C4-2B (cell line): ENCODE results near the gene MTMR12.
A peak's percentile ranks its signal among the peaks of the same experiment; 100 is the strongest.

Experiments
- H3K27ac ChIP-seq: fragments of 450-650 bp; 2 replicates; pipeline ENCODE4 v1.5.1; 2017
- ZFX ChIP-seq: fragments of 450-650 bp; IDR thresholded peaks from 2 replicates; pipeline ENCODE4 v1.6.1; 2017
- TF ChIP-seq, protein P1 (sequence below): fragments of 450-650 bp; conservative IDR thresholded peaks from 2 replicates; pipeline ENCODE4 v1.5.1; 2017; ENCODE audit warnings: mild to moderate bottlenecking

MTMR12 gene

DNA sequence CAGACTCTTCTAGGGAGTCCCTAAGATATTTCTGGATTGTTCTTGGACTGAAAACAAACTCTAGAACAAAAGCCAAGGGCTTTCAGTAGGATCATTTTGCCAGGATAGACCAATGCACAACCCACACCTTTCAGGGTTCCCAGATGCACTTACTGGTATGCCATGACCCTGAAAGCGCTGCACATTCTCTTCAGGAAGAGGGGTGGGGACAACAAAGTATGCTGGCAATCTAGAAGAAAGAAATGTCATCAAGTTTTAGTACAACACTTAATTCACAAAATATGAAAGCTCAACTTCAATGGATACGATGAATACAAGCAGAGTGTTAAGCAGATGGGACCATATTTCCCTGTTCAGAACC is 57.2 kb downstream of the MTMR12 start:
- H3K27ac ChIP-seq, result peak overlapping the region; percentile 20; the same call in 1 of the 2 replicates
- no peak for TF ChIP-seq ZFX
- TF ChIP-seq, protein P1, sequence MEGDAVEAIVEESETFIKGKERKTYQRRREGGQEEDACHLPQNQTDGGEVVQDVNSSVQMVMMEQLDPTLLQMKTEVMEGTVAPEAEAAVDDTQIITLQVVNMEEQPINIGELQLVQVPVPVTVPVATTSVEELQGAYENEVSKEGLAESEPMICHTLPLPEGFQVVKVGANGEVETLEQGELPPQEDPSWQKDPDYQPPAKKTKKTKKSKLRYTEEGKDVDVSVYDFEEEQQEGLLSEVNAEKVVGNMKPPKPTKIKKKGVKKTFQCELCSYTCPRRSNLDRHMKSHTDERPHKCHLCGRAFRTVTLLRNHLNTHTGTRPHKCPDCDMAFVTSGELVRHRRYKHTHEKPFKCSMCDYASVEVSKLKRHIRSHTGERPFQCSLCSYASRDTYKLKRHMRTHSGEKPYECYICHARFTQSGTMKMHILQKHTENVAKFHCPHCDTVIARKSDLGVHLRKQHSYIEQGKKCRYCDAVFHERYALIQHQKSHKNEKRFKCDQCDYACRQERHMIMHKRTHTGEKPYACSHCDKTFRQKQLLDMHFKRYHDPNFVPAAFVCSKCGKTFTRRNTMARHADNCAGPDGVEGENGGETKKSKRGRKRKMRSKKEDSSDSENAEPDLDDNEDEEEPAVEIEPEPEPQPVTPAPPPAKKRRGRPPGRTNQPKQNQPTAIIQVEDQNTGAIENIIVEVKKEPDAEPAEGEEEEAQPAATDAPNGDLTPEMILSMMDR, result no peak

DNA sequence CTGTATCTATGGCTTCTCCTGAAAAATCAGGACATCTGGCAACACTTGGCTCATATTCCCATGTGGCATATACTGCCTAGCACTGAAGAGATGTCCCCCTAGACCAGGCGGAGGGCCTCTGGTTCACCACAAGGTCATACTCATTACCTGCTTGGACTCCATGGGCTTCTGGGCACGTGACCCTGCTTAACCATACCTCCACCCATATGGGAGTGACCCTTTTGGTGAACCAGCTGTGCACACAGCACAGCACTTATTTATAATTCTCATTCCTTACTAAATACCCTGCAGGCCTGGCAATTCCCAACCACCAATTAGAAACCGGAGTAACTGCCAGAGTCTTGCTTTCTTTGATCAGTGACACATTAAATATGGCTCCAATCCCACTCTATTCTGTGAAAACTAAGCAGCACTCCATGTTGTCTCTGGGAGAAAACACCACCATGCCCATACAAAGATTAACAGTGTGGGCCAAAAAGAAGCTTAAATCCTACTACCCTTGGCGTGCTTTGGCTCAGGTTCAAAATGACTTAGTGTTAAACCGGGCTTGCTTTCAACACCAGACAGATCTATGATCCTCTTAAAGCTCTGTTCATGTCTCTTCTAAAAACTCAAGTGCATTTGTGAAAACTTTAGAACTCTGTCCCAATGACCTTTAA is 57.7 kb downstream of the MTMR12 start:
- TF ChIP-seq, protein P1, result no peak
- TF ChIP-seq ZFX, result no peak
- H3K27ac ChIP-seq, result peak overlapping the region; percentile 20

DNA sequence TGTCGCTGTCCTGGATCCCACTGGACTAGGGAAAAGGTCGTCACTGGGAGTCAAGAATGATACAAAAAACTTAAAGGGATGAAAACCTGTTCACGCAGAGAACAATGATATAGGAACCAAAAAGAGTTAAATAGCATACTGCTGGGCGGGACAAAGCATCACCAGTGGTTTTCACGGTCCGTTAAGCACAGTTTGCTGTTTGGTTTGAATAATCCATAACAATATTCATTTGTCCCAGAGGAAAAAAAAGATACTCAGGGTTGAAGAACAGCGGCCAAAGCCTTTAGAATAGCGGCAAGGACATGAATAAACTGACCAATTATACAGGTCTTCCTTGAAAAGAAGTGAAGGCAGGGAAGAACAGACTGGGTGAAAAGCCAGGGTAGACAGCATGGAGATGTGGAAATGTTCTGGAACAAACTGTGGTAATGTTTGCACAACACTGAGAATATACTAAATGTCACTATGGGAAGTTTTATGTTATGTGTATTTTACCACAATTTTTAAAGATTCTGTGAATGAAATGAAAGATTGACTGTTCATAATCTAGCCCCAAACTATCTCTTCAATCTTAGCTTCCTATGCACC is 60.8 kb downstream of the MTMR12 start:
- H3K27ac ChIP-seq, result peak overlapping the region; percentile 96; the same call in 1 of the 2 replicates
- no peak for TF ChIP-seq ZFX
- TF ChIP-seq, protein P1, result no peak

DNA sequence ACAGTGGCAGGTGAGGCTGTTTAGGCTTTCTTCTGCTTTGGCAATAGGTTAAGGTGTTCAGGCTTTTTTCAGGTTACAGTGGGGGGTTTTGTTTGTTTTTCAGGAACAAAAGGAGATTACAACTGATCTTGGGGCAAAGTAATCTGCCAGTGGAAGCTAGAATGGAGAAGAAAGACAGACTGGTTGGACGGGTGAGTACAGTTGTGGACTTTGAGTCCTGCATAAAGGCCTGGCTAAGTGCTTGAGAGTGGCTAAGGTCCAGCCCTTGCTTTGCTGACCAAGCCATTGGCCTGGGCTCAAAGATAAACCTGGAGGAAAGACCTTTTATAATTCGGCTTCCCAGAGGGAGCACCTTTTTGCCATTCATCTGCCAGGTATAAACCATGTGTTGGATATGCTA is 63.1 kb downstream of the MTMR12 start:
- peak overlapping the region; percentile 96 for H3K27ac ChIP-seq

DNA sequence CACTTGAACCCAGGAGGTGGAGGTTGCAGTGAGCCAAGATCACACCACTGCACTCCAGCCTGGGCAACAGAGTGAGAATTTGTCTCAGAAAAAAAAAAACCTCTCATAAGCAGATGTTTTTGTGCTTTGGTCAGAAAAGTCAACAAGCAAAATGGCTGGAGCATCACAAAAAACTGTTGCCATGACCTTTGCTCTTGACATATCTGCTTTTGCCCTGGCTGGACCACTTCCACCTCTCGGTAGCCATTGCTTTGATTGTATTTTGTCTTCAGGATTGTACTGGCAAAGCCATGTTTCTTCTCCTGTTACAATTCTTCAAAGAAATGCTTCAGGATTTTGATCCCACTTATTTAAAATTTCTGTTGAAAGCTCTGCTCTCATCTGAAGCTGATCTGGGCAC is 67.0 kb downstream of the MTMR12 start:
- H3K27ac ChIP-seq, result no peak overlapping the region
- no peak for TF ChIP-seq ZFX
- TF ChIP-seq, protein P1, result no peak

More for the DNA sequence above, 63.1 kb downstream of the MTMR12 start:
- TF ChIP-seq, protein P1, result no peak
- TF ChIP-seq ZFX, result no peak

DNA sequence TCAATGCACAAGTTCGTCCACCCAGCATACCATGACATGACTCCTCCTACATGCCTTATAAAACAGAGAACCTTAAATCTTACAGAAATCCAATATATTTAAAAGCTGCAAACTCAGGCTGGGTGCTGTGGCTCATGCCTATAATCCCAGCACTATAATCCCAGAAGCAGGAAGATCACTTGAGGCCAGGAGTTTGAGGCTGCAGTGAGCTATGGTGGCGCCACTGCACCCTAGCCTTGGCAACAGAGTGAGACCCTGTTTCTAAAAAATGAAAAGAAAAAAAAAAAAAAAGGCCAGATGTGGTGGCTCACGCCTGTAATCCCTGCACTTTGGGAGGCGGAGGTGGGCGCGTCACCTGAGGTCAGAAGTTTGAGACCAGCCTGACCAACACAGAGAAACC is 68.7 kb downstream of the MTMR12 start:
- TF ChIP-seq, protein P1, result no peak
- TF ChIP-seq ZFX, result no peak
- no peak overlapping the region for H3K27ac ChIP-seq

DNA sequence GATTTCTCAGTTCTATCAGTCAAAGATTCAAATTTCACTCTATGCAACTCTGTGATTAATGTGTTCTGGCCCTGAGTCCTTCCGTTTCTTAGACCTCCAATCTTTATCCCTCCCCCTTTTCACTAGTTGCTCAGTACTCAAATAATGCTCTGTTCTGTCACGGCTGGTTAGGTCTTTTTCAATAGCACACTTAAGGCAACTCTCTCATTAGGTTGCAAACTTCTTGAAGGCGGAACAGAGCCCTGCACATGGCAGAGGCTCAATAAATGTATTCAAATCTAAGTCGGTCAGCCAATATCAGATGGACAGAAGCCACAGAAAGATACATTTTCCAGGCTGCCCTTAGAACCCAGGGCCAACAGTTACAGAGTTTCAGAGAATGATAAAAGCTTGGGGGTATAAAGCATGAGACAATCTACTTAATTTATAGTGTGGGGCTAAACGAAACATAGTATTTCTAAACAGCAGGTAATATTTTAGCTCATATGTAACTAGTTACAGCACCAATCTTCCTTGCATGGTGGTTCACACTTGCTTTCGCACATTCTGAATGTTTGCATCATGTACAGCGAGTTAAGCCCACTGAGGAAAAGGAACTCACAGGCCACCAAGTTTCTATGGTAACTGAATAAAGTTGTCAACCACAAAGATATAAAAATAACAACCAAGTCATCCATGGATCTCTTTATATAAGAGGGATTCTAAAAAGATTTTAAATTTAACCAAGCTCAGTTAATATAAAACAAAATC is 71.5 kb downstream of the MTMR12 start:
- TF ChIP-seq, protein P1, result no peak
- no peak for TF ChIP-seq ZFX
- H3K27ac ChIP-seq, result no peak overlapping the region
